ENCODE results near the gene HOXC4. TPM values are rescaled to one million over a fixed set of nuclear protein-coding genes. Genes with fewer than 3 reads are reported as not detected.

Gene HOXC4
- total and polyA plus RNA-seq, 2 of the 4 experiments (the other 2 are of a cell fraction): under 0.01 to 0.26 TPM

DNA sequence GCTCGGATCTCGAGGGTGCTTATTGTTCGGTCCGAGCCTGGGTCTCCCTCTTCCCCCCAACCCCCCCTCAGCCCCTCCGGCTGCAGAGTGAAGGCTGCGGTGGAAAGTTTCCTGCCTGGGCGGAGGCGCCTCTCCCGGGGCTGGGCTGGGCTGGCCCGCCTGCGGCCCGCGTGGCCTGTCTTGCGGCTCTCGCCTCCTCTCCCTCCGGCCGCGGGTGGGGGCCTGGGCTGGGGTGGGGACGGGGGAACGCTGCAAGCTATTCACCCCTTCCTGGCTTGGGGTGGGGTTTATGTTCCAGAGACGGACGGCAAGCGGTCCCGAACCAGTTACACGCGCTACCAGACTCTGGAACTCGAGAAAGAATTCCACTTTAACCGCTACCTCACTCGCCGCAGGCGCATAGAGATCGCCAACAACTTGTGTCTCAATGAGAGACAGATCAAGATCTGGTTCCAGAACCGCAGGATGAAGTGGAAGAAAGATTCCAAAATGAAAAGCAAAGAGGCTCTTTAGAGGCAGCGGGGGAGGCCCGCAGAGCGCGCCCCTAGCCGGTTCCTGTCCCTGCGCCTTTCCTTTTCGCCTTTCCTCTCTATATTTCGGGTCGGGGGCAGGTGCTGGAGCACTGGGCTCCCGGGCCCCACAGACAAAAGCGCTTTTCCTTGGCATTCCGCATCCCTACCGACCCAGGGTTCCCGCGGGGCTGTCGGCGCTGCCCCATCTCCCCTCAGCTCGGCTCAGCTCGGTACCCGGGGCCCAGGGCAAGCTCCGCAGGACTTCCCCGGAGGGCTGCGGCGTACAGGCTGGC lies 19.5 kb upstream of the HOXC4 start:
- Histone ChIP-seq H3K4me3 (ENCODE audit: insufficient read depth, low read depth, low read length) (no peak overlapping the region), H3K14ac (replicated peaks; ENCODE audit: low read depth, low read length) (no peak overlapping the region), H2AK9ac (replicated peaks; ENCODE audit: low read depth, low read length, poor library complexity) (no peak overlapping the region), H2BK5ac (ENCODE audit: low read depth, low read length, poor library complexity, severe bottlenecking) (no peak overlapping the region), H3K23ac (ENCODE audit: low read depth, low read length) (no peak overlapping the region), H2BK120ac (ENCODE audit: low read depth, low read length) (no peak overlapping the region), H4K5ac (ENCODE audit: low read depth, low read length) (no peak overlapping the region), H3K79me1 (ENCODE audit: low read depth in 1 of 2, low read length in 2 of 2) (no peaks in the 10 kb centered on the region), H3K36me3 (ENCODE audit: control insufficient read depth, insufficient read depth, low read length) (no peaks in the 10 kb centered on the region), H3K9ac (ENCODE audit: low read depth, low read length) (no peak overlapping the region), H4K20me1 (ENCODE audit: insufficient read depth, low read length) (no peaks in the 10 kb centered on the region), H2BK15ac (ENCODE audit: low read depth, low read length) (no peak overlapping the region), H3K4ac (ENCODE audit: low read depth, low read length) (no peak overlapping the region), H3K9me3 (ENCODE audit: control insufficient read depth, insufficient read depth, low read length) (peaks cover 11% of the 10 kb centered on the region), H3K18ac (ENCODE audit: low read depth, low read length) (no peak overlapping the region), H3K27me3 (ENCODE audit: control insufficient read depth, insufficient read depth, low read length) (peaks cover 78% of the 10 kb centered on the region), H3K9me1 (ENCODE audit: insufficient read depth, low read length) (no peaks in the 10 kb centered on the region), H4K8ac (ENCODE audit: low read depth in 2 of 2, low read length in 2 of 2) (no peak overlapping the region), H3K56ac (ENCODE audit: extremely low read depth, insufficient read depth, low read length) (no peak overlapping the region), H2BK20ac (ENCODE audit: low read depth, low read length) (no peak overlapping the region), H3K4me2 (ENCODE audit: low read depth, low read length) (no peak overlapping the region), H3K4me1 (ENCODE audit: control insufficient read depth, insufficient read depth, low read length) (no peaks in the 10 kb centered on the region), H2AFZ (replicated peaks; ENCODE audit: low read length, poor library complexity) (no peak overlapping the region), H2AK5ac (ENCODE audit: low read depth, low read length) (no peak overlapping the region), H4K91ac (ENCODE audit: insufficient read depth, low read depth, low read length) (no peak overlapping the region), H3K27ac (ENCODE audit: insufficient read depth, low read length) (no peak overlapping the region)
- no TSS peak for BruUV-seq (replicated peaks)
- dilution Hi-C loops (cut with HindIII; ENCODE audit: low sequenced_read_pairs, unreplicated experiment) (no loop called here), intact Hi-C loops (cut with micrococcal nuclease) (no loop called here), in situ Hi-C loops (cut with MboI; ENCODE audit: low sequenced_read_pairs) (no loop called here)
- ChIA-PET POLR2A (ENCODE audit: unreplicated experiment) (no interaction called here), CTCF (no interaction called here)
- ATAC-seq (ENCODE audit: low read depth): no peak
- no peak for DNase-seq
- 53% methylated on average over 22 of the region's 57 CpGs; no CpG with 5 or more reads in 1 of the 2 experiments for WGBS, 2 experiments (ENCODE audit: extremely low coverage in 2 of 2, insufficient read length in 1 of 2)
- no peak for TF ChIP-seq MAZ (IDR thresholded peaks at IDR 0.05; ENCODE audit: borderline replicate concordance, low read depth, low read length)
- no peak for TF ChIP-seq RCOR1 (IDR thresholded peaks at IDR 0.05; ENCODE audit: insufficient replicate concordance, low read length)
- no peak for TF ChIP-seq RFX5 (IDR thresholded peaks at IDR 0.05; ENCODE audit: low read depth, low read length)
- no peak for TF ChIP-seq RAD21 (IDR thresholded peaks at IDR 0.05; ENCODE audit: low read length)
- TF ChIP-seq, protein P1, sequence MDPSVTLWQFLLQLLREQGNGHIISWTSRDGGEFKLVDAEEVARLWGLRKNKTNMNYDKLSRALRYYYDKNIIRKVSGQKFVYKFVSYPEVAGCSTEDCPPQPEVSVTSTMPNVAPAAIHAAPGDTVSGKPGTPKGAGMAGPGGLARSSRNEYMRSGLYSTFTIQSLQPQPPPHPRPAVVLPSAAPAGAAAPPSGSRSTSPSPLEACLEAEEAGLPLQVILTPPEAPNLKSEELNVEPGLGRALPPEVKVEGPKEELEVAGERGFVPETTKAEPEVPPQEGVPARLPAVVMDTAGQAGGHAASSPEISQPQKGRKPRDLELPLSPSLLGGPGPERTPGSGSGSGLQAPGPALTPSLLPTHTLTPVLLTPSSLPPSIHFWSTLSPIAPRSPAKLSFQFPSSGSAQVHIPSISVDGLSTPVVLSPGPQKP (IDR thresholded peaks at IDR 0.05; ENCODE audit: borderline replicate concordance, low read depth, low read length): no peak
- no peak for TF ChIP-seq MAFK (IDR thresholded peaks at IDR 0.05; ENCODE audit: low read depth, low read length)
- TF ChIP-seq CEBPB (IDR thresholded peaks at IDR 0.05; ENCODE audit: low read depth, low read length): no peak
- TF ChIP-seq POLR2A (IDR thresholded peaks at IDR 0.05; ENCODE audit: low read depth, low read length): no peak
- no peak for TF ChIP-seq FOS (IDR thresholded peaks at IDR 0.05; ENCODE audit: low read depth, low read length)
- TF ChIP-seq BHLHE40 (IDR thresholded peaks at IDR 0.05; ENCODE audit: low read depth, low read length): no peak
- TF ChIP-seq CHD1 (IDR thresholded peaks at IDR 0.05; ENCODE audit: low read depth, low read length): no peak
- no peak for TF ChIP-seq NFE2L2 (IDR thresholded peaks at IDR 0.05; ENCODE audit: low read depth, low read length)
- TF ChIP-seq, protein P2, sequence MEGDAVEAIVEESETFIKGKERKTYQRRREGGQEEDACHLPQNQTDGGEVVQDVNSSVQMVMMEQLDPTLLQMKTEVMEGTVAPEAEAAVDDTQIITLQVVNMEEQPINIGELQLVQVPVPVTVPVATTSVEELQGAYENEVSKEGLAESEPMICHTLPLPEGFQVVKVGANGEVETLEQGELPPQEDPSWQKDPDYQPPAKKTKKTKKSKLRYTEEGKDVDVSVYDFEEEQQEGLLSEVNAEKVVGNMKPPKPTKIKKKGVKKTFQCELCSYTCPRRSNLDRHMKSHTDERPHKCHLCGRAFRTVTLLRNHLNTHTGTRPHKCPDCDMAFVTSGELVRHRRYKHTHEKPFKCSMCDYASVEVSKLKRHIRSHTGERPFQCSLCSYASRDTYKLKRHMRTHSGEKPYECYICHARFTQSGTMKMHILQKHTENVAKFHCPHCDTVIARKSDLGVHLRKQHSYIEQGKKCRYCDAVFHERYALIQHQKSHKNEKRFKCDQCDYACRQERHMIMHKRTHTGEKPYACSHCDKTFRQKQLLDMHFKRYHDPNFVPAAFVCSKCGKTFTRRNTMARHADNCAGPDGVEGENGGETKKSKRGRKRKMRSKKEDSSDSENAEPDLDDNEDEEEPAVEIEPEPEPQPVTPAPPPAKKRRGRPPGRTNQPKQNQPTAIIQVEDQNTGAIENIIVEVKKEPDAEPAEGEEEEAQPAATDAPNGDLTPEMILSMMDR (conservative IDR thresholded peaks at IDR 0.05; ENCODE audit: low read depth, low read length): no peak
- TF ChIP-seq, protein P3, sequence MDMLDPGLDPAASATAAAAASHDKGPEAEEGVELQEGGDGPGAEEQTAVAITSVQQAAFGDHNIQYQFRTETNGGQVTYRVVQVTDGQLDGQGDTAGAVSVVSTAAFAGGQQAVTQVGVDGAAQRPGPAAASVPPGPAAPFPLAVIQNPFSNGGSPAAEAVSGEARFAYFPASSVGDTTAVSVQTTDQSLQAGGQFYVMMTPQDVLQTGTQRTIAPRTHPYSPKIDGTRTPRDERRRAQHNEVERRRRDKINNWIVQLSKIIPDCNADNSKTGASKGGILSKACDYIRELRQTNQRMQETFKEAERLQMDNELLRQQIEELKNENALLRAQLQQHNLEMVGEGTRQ (IDR thresholded peaks at IDR 0.05; ENCODE audit: low read depth, low read length): no peak
- TF ChIP-seq MXI1 (IDR thresholded peaks at IDR 0.05; ENCODE audit: borderline replicate concordance, low read depth, low read length): no peak
- no peak for TF ChIP-seq SMC3 (IDR thresholded peaks at IDR 0.05; ENCODE audit: low read depth, low read length)
